ENCODE results near the gene MAP3K3.
A peak's percentile ranks its signal among the peaks of the same experiment; 100 is the strongest.

DNA sequence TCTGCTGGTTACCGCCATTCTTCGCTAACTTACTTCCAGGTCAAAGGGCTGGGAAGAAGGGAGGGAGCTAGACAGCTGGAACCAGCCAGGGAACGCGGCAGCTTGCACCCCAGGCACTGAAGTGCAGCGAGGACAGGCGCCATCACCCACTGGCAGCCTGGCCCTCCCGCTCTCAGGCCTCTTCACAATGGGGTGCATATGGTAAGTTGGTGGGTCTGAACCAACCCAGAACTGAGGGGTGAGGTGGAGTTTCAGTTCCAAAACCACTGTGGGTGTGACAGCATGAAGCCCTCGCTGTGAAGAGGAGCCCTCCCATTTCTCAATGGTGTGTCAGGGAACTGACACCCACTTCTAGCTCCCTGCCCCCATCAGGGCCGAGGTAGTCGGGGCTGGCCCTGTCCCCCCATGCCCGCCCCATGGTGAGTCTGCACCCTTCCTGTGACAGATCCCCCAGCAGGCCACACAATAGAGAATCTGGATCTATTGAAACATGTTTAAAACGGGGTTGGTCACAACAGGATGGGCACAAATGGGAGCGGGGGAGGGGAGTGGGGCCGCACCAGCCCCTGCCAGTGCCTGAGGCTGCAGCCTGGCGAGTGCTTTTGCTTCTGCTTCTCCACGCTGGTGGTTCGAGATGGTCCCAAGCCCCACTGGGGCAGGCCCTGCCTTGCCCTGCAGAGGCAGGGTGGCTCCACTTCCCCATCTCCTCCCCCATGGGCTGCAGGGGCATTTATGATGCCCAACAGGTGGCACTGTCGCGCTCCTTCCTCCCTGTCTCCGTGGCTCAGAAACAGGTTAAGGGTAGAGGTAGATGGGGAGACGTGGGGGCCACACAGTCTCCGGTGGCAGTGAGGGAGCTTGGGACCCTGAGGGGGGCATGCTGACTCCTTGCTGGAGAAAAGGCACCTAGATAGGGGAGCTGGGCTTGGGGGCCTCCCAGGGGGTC lies 75.4 kb downstream of the MAP3K3 start:
- TF ChIP-seq, protein P1, sequence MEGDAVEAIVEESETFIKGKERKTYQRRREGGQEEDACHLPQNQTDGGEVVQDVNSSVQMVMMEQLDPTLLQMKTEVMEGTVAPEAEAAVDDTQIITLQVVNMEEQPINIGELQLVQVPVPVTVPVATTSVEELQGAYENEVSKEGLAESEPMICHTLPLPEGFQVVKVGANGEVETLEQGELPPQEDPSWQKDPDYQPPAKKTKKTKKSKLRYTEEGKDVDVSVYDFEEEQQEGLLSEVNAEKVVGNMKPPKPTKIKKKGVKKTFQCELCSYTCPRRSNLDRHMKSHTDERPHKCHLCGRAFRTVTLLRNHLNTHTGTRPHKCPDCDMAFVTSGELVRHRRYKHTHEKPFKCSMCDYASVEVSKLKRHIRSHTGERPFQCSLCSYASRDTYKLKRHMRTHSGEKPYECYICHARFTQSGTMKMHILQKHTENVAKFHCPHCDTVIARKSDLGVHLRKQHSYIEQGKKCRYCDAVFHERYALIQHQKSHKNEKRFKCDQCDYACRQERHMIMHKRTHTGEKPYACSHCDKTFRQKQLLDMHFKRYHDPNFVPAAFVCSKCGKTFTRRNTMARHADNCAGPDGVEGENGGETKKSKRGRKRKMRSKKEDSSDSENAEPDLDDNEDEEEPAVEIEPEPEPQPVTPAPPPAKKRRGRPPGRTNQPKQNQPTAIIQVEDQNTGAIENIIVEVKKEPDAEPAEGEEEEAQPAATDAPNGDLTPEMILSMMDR (conservative IDR thresholded peaks at IDR 0.05; ENCODE audit: low read length): peak; percentile 89
- TF ChIP-seq EZH2phosphoT487 (IDR thresholded peaks at IDR 0.05; ENCODE audit: borderline replicate concordance): no peak

All from Loucy (cell line).